HepG2 (cell line): ENCODE results near the gene CDH23. TPM values are rescaled to one million over a fixed set of nuclear protein-coding genes. Genes with fewer than 3 reads are reported as not detected.
A peak's percentile ranks its signal among the peaks of the same experiment; 100 is the strongest.

ENCODE experiments used
- ATF7-NPFF ChIP-seq: sonication (generic); formaldehyde crosslinking; IDR thresholded peaks from 2 replicates; pipeline ENCODE4 v1.8.1; 2023; ENCODE audit warnings: mild to moderate bottlenecking, low read depth, missing genetic modification reagents, moderate library complexity
- IRF9 ChIP-seq: sonication (generic); formaldehyde crosslinking; IDR thresholded peaks from 2 replicates; pipeline ENCODE4 v1.8.0; 2022; ENCODE audit warnings: missing genetic modification reagents, mild to moderate bottlenecking, borderline replicate concordance
- JDP2 ChIP-seq: sonication (generic); formaldehyde crosslinking; IDR thresholded peaks from 2 replicates; pipeline ENCODE4 v1.8.1; 2022; ENCODE audit warnings: missing genetic modification reagents, borderline replicate concordance
- NAIF1 ChIP-seq: sonication (generic); formaldehyde crosslinking; IDR thresholded peaks from 2 replicates; pipeline ENCODE4 v1.5.0; 2020; ENCODE audit warnings: mild to moderate bottlenecking, missing genetic modification reagents, borderline replicate concordance
- NFATC3 ChIP-seq: sonication (generic); formaldehyde crosslinking; IDR thresholded peaks from 2 replicates; pipeline ENCODE4 v1.5.1; 2020; ENCODE audit warnings: mild to moderate bottlenecking, missing genetic modification reagents
- PCBP1 ChIP-seq: fragments of 200-400 bp; formaldehyde crosslinking; IDR thresholded peaks from 2 replicates; pipeline ENCODE4 v1.6.1; 2017; ENCODE audit warnings: mild to moderate bottlenecking, low read depth, low read length, borderline replicate concordance
- UBTF ChIP-seq: sonication (generic); formaldehyde crosslinking; IDR thresholded peaks from 2 replicates; pipeline ENCODE4 v1.4.0; 2020; ENCODE audit warnings: mild to moderate bottlenecking, missing genetic modification reagents
- ZBTB40 ChIP-seq, 2 experiments: fragments of 450-650 bp in 1 of 2; sonication (generic) in 1 of 2; formaldehyde crosslinking in 1 of 2; IDR thresholded peaks; 2 replicates each; pipeline versions ENCODE4 v1.6.1 to v1.8.0; 2016 to 2022; ENCODE audit warnings: antibody characterized with exemption in 1 of 2, mild to moderate bottlenecking in 1 of 2, missing genetic modification reagents in 1 of 2
- ZNF235 ChIP-seq: sonication (generic); formaldehyde crosslinking; IDR thresholded peaks from 2 replicates; pipeline ENCODE4 v1.8.1; 2023; ENCODE audit warnings: mild to moderate bottlenecking, missing genetic modification reagents, borderline replicate concordance
- ZNF614 ChIP-seq: IDR thresholded peaks from 2 replicates; pipeline ENCODE4 v1.6.1; 2018; ENCODE audit warnings: missing biosample characterization, missing genetic modification reagents, inconsistent platforms, borderline replicate concordance
- polyA plus RNA-seq, 8 experiments: library from polyadenylated mRNA; depleted of rRNA in 3 of 8; stranded (reverse) in 7 of 8; unstranded in 1 of 8; fragments of >200 nt; fragmentation: Illumina TruSeq in 4 of 8; extraction: Trizol in 4 of 8; gene quantifications; 2 replicates each; pipeline versions ENCODE4 v1.2.1 to v1.2.3, GENCODE V29; 2011 to 2016; ENCODE audit warnings: low read depth in 4 of 8, missing spikeins in 1 of 8, mixed read lengths in 1 of 8; ENCODE audit not compliant: insufficient read depth in 1 of 8
- total RNA-seq, 5 experiments: library from RNA; depleted of rRNA; stranded (reverse); fragments of >200 nt; fragmentation: Illumina TruSeq; extraction: Trizol; gene quantifications; 2 replicates each; pipeline ENCODE4 v1.2.3, GENCODE V29; 2016; ENCODE audit warnings: low read depth in 1 of 5
- TF ChIP-seq, protein P1 (sequence below): sonication (generic); formaldehyde crosslinking; IDR thresholded peaks from 2 replicates; pipeline ENCODE4 v1.9.0; 2021; ENCODE audit warnings: missing genetic modification reagents, borderline replicate concordance

CDH23 gene
- total and polyA plus RNA-seq, 2 of the 13 experiments (the other 11 are each of a cell fraction or from before 2014, with no cell fraction given): 0.13 TPM; not detected in 1

GRCh38 chr10:71850743-71851464 is 454.2 kb downstream of the CDH23 start, which contains the start of gene PSAP (continued):
- no peak for TF ChIP-seq ZBTB40 (IDR thresholded peaks at IDR 0.05)
- peak; percentile 74 for TF ChIP-seq ZBTB40 (CRISPR knock-in tag; IDR thresholded peaks at IDR 0.05)
- no peak for TF ChIP-seq ZNF235 (CRISPR knock-in tag)
- TF ChIP-seq UBTF (CRISPR knock-in tag): peak; percentile 62
- TF ChIP-seq NAIF1 (CRISPR knock-in tag): peak; percentile 57; the same call in 1 of the 2 replicates
- TF ChIP-seq JDP2 (CRISPR knock-in tag): no peak
- TF ChIP-seq IRF9 (CRISPR knock-in tag): no peak; the same call in 1 of the 2 replicates
- peak; percentile 71; the same call in 1 of the 2 replicates for TF ChIP-seq NFATC3 (CRISPR knock-in tag)
- TF ChIP-seq, protein P1, sequence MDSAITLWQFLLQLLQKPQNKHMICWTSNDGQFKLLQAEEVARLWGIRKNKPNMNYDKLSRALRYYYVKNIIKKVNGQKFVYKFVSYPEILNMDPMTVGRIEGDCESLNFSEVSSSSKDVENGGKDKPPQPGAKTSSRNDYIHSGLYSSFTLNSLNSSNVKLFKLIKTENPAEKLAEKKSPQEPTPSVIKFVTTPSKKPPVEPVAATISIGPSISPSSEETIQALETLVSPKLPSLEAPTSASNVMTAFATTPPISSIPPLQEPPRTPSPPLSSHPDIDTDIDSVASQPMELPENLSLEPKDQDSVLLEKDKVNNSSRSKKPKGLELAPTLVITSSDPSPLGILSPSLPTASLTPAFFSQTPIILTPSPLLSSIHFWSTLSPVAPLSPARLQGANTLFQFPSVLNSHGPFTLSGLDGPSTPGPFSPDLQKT (CRISPR knock-in tag): no peak
- TF ChIP-seq ATF7-NPFF (CRISPR knock-in tag): peak; percentile 31; the same call in 1 of the 2 replicates
- TF ChIP-seq PCBP1: 0 out of 2 replicates have a peak, but pooled peaks have one; percentile 47
- peak; percentile 78; the same call in 1 of the 2 replicates for TF ChIP-seq ZNF614
